ENCODE results near the gene OR6K2. TPM values are rescaled to one million over a fixed set of nuclear protein-coding genes. Genes with fewer than 3 reads are reported as not detected.
"Not testable (repeated sequence)": the region's sequence is repeated elsewhere in the genome, so short reads cannot be mapped to it uniquely, and the experiment has no call there.

Gene OR6K2
- total RNA-seq, 1 experiment from 2014 or later: not detected

DNA sequence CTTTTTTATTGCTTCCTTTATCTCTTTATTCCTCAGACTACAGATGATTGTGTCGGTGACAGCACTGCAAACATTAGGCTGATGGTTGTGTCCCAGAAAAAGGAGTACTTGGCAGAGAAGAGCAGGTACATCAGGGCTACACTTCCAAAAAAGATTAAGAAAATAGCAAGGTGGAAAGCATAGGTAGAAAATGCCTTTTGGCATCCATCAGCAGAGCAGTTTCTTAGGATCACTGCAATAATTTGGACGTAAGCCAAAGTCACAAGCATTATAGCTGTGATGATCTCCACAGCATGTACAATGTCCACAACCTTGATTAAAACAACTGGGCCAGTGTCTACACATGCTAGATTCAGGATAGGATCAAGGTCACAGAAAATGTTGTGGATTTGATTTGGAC, 5.9 kb downstream of the OR6K2 start:
- DNase-seq (ENCODE audit: low read depth in 1 of 2, low spot score in 2 of 2): no peak
- Histone ChIP-seq H3K27me3 (replicated peaks) (no peaks in the 10 kb centered on the region), H3K9me3 (replicated peaks) (no peaks in the 10 kb centered on the region), H3K36me3 (no peaks in the 10 kb centered on the region), H3K4me3 (no peak overlapping the region), H3K27ac (no peak overlapping the region), H3K4me1 (replicated peaks) (no peaks in the 10 kb centered on the region)

DNA sequence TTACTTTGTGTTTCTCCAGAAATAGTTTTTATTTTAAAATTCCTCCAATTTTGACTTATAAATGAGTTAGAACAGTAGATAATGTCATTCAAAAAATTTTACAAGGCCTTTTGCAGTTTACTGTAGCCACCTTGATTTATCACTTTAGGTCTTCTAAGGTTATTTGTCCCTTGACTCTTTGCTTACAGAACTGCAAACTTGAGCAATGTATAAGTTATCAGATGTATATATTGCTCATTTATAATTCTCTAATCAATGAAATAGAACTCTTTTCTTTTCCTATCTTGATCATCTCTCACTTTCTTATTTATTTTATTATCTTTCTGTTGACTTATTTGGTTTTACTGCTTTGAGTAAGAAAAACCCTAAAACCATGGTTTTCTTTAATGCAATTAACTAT, 8.1 kb downstream of the OR6K2 start:
- Histone ChIP-seq H3K9me3 (replicated peaks) (no peaks in the 10 kb centered on the region), H3K4me1 (replicated peaks) (no peaks in the 10 kb centered on the region), H3K27ac (no peak overlapping the region), H3K27me3 (replicated peaks) (no peaks in the 10 kb centered on the region), H3K36me3 (no peaks in the 10 kb centered on the region), H3K4me3 (no peak overlapping the region)
- DNase-seq (ENCODE audit: low read depth in 1 of 2, low spot score in 2 of 2): no peak

DNA sequence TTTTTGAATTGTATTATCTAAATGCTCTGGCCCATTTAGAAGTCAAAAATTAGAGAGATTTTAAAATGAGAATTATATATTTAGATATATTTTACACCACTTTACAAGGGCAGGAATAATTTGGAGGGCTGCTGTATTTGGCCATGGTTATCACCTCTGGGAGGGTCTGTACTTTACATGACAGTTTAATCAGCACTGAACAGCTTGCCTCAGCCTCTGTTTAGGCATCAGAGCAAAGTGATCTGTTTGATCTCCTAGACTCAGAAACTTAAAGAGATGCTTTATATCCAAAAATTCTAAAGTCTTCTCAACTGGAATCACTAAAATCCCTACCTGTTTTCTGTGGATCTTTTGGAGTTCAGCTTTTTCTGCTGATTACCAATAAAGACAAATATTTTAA, 8.5 kb downstream of the OR6K2 start:
- H3K4me3 ChIP-seq: no peak overlapping the region
- H3K9me3 ChIP-seq (replicated peaks): no peaks in the 10 kb centered on the region
- H3K27me3 ChIP-seq (replicated peaks): no peaks in the 10 kb centered on the region
- H3K4me1 ChIP-seq (replicated peaks): no peaks in the 10 kb centered on the region
- no peak for DNase-seq (ENCODE audit: low read depth in 1 of 2, low spot score in 2 of 2)
- H3K27ac ChIP-seq: no peak overlapping the region
- H3K36me3 ChIP-seq: no peaks in the 10 kb centered on the region

DNA sequence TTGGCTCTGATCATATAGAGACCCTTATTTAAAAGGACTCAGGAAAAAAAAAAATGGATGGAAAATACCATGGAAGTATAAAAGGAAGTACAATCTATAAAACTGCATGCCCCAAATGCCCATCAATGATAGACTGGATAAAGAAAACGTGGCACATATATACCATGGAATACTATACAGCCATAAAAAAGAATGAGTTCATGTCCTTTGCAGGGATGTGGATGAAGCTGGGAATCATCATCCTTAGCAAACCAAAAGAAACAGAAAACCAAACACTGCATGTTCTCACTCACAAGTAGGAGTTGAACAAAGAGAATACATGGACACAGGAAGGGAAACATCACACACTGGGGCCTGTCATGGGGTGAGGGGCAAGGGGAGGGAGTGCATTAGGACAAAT, 9.3 kb downstream of the OR6K2 start:
- H3K4me1 ChIP-seq (replicated peaks); H3K4me3 ChIP-seq; H3K27me3 ChIP-seq (replicated peaks); H3K36me3 ChIP-seq; DNase-seq (ENCODE audit: low read depth in 1 of 2, low spot score in 2 of 2); H3K9me3 ChIP-seq (replicated peaks); H3K27ac ChIP-seq: not testable (repeated sequence)

DNA sequence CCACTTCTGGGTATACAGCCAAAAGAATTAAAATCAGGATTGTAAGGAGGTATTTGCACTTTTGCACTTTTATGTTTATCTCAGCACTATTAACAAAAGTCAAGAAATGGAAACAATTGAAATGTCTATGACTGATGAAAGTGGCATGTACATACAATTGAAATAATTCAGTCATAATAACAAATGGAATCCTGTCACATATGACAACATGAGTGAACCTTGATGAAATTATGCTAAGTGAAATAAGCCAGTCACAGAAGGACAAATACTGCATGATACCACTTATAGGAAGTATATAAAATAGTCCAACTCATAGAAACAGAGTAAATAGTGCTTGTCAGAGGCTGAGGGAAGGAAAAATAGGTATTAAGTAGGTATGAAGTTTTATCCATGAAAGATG, 10.6 kb downstream of the OR6K2 start:
- no peak overlapping the region for H3K4me3 ChIP-seq
- H3K9me3 ChIP-seq (replicated peaks): no peaks in the 10 kb centered on the region
- H3K27me3 ChIP-seq (replicated peaks): no peaks in the 10 kb centered on the region
- H3K4me1 ChIP-seq (replicated peaks): no peaks in the 10 kb centered on the region
- no peak overlapping the region for H3K27ac ChIP-seq
- no peak for DNase-seq (ENCODE audit: low read depth in 1 of 2, low spot score in 2 of 2)
- no peaks in the 10 kb centered on the region for H3K36me3 ChIP-seq

DNA sequence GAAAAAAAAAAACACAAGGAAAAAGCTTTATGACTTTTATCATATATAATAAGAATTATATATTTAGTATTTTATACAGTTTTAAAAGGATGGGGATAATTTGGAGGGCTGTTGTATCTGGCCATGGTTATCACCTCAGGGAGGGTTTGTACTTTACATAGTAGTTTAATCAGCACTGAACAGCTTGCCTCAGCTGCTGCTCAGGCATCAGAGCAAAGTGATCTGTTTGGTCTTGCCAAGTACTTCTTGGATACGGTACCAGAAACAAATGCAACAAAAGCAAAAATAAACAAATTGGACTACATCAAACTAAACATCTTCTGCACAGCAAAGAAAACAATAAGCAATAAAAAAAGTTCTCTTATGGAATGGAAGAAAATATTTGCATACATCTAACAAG, 11.3 kb downstream of the OR6K2 start:
- no peaks in the 10 kb centered on the region for H3K4me1 ChIP-seq (replicated peaks)
- no peaks in the 10 kb centered on the region for H3K27me3 ChIP-seq (replicated peaks)
- no peak for DNase-seq (ENCODE audit: low read depth in 1 of 2, low spot score in 2 of 2)

DNA sequence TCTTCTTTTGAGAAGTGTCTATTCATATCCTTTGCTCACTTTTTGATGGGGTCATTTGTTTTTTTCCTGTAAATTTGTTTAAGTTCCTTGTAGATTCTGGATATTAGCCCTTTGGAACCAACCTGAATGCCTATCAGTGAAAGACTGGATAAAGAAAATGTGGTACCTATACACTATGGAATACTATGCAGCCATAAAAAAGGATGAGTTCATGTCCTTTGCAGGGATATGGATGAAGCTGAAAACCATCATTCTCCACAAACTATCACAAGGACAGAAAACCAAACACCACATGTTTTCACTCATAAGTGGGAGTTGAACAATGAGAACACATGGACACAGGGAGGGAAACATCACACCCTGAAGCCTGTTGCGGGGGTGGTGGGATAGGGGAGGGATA, 12.1 kb downstream of the OR6K2 start:
- not testable (repeated sequence) for H3K9me3 ChIP-seq (replicated peaks); H3K27me3 ChIP-seq (replicated peaks); H3K4me1 ChIP-seq (replicated peaks); H3K36me3 ChIP-seq; DNase-seq (ENCODE audit: low read depth in 1 of 2, low spot score in 2 of 2); H3K4me3 ChIP-seq; H3K27ac ChIP-seq

More for the DNA sequence above, 11.3 kb downstream of the OR6K2 start:
- H3K36me3 ChIP-seq: no peaks in the 10 kb centered on the region
- no peak overlapping the region for H3K27ac ChIP-seq
- no peak overlapping the region for H3K4me3 ChIP-seq
- no peaks in the 10 kb centered on the region for H3K9me3 ChIP-seq (replicated peaks)

DNA sequence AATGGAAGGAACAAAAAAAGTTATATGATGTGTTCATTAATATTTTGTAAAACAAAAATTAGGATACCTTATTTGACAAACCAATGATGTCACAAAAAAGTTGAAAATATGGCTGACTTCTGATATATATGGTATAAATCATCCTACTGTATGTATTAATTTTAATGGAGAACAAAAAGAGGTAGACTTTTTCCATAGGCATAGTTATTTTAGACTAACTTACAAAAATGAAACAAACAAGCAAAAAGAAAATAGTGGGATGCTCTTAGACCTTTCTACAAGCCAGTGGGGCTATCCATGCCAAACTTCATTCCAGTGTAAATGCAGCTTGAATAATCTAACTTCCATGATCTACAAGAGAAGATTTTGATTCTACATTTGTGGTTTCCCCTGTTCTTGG, 13.4 kb downstream of the OR6K2 start:
- Histone ChIP-seq H3K27me3 (replicated peaks) (no peaks in the 10 kb centered on the region), H3K4me3 (no peak overlapping the region), H3K36me3 (no peaks in the 10 kb centered on the region), H3K27ac (no peak overlapping the region), H3K9me3 (replicated peaks) (no peaks in the 10 kb centered on the region), H3K4me1 (replicated peaks) (no peaks in the 10 kb centered on the region)
- no peak for DNase-seq (ENCODE audit: low read depth in 1 of 2, low spot score in 2 of 2)

DNA sequence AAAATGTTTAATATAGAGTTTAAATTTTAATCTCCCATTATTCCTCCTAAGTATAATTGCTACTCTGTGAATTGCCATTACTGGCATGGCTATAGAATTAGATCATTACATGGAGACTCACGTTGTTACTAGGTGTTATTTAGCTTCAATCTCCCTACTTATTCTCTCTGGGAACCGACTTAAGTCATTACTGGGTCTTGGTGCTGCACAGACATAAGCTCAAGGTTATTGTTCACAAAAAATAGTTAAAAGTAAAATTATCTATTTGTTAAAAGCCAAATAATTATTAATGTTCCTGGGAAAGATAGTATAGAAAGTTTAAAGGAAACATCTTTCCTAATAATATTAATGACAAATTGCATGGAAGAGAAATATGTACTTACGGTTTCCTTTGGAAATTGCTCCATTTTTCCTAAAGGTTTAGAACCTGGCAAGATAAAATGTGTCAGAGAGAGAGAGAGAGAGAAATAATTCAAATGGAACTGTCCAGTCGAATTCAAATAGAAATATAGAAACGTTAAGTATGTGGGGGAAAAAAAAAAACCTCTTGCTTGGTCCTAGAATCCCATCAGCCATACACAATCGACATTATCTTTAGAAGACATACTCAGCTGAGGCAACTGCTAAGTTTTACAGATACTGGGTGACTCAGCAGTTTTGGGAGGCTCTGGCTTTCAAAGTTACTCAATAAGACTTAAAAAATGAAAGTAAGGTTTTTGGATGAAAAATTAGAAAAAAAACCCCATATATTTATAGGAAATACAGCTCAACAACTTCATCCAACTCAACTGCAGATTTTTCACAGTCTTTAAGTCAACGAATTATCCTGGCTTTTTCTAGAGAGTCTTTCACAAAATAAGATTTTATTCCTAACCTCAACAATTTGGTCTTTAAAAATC, 14.1 kb downstream of the OR6K2 start, which contains the start of gene SPTA1:
Gene SPTA1, minus strand, starts transcription at position 605 of the 899 bp plus-strand sequence. Its CDS starts 198 bp downstream, at position 407.
- Histone ChIP-seq H3K27ac (no peak within 1 kb of the TSS), H3K36me3 (no peaks in the 10 kb centered on the region), H3K4me3 (no peak within 1 kb of the TSS), H3K27me3 (replicated peaks) (no peaks in the 10 kb centered on the region), H3K9me3 (replicated peaks) (no peaks in the 10 kb centered on the region), H3K4me1 (replicated peaks) (no peaks in the 10 kb centered on the region)
- DNase-seq (ENCODE audit: low read depth in 1 of 2, low spot score in 2 of 2): no peak

DNA sequence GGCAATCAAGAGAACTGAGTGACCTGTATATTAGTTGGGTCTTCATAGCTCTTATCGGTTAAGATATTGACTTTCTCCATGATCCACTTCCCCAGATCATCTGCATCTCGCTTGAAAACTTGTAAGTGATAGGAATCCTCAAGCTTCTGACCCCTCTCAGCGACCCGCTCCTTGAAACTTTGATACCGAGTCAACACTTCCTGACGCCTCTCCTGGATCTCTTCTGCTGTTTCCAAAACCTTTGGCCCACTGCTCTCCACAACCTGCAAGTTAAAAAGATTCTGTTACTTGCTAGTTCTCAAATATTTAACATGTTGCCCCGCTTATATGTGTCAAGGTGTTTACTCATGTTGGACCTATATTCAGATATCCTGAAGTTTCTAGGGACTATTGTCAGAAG, 15.4 kb downstream of the OR6K2 start:
- Histone ChIP-seq H3K4me1 (replicated peaks) (no peaks in the 10 kb centered on the region), H3K27ac (no peak overlapping the region), H3K27me3 (replicated peaks) (no peaks in the 10 kb centered on the region), H3K9me3 (replicated peaks) (no peaks in the 10 kb centered on the region), H3K36me3 (no peaks in the 10 kb centered on the region), H3K4me3 (no peak overlapping the region)
- no peak for DNase-seq (ENCODE audit: low read depth in 1 of 2, low spot score in 2 of 2)

DNA sequence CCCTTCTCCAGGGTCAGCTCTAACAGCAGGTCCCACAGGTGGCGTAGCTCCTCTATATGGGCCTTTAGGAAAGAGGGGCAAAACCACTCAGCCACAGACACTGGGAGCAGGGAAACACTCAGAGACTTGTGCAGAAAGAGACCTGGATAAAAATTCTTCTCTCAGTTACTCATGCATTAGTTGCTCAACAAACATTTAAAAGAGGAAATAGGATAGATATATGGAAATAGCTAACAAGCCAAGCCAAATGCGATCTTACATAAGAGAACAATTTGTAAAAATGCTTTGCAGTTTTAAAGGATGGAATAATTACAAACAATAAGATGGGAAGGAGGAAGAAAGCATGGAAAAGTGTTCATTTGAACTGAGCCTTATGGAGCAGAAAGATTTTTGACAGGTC, 18.8 kb downstream of the OR6K2 start:
- DNase-seq (ENCODE audit: low read depth in 1 of 2, low spot score in 2 of 2): no peak
- Histone ChIP-seq H3K27ac (no peak overlapping the region), H3K4me3 (no peak overlapping the region), H3K9me3 (replicated peaks) (no peaks in the 10 kb centered on the region), H3K4me1 (replicated peaks) (no peaks in the 10 kb centered on the region), H3K27me3 (replicated peaks) (no peaks in the 10 kb centered on the region), H3K36me3 (no peaks in the 10 kb centered on the region)

DNA sequence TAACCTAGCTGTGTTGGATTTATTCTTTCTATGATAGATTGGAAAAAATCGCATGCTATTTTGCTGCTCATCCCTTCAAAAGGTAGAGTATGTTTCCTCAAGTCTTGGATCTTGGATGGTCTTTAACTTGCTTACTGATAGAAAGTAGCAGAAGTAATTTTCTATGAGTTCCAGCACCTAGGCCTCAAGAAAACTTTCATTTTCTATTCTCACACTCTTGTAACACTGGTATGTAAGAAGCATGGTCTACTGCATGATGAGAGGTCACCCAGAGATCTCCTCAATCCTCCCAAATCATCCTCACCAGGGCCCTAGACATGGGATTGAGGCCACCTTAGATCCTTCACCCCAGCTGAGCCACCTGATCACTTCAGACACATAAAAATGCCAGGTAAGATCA, 21.2 kb downstream of the OR6K2 start:
- H3K9me3 ChIP-seq (replicated peaks): no peaks in the 10 kb centered on the region
- H3K27ac ChIP-seq: no peak overlapping the region
- H3K4me1 ChIP-seq (replicated peaks): no peaks in the 10 kb centered on the region
- H3K36me3 ChIP-seq: no peaks in the 10 kb centered on the region
- H3K27me3 ChIP-seq (replicated peaks): no peaks in the 10 kb centered on the region
- DNase-seq (ENCODE audit: low read depth in 1 of 2, low spot score in 2 of 2): no peak
- no peak overlapping the region for H3K4me3 ChIP-seq

DNA sequence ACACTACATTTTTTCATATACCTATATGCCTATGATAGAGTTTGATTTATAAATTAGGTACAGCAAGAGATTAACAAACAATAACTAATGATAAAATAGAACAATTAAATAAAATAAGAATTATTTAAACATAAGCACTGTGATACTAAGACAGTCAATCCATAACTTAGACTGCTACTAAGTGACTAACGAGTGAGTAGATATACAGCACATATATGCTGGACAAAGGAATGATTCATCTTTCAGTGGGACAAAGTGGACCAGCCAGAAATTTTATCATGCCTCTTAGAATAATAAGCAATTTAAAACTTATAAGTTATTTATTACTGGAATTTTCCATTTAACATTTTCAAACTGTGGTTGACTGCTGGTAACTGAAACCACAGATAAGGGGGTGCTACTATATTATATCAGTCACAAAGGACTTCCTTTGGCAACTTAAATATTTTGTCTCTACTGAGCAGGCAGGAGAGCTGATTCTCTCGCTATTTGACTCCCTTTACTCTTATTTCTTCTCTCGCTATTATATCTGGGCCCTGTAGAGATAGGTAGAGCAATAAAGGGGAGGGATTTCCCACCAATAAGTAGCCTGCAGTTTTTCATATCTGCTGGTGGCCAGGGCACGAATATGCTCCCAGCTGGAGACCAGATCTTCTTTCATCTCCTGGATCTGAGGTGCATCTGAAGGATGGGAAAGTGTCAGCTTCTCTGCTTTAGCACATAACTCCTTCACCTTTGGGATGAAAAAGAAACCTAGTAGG, 24.7 kb downstream of the OR6K2 start:
- Histone ChIP-seq H3K9me3 (replicated peaks) (no peaks in the 10 kb centered on the region), H3K4me3 (no peak overlapping the region), H3K27ac (no peak overlapping the region), H3K27me3 (replicated peaks) (no peaks in the 10 kb centered on the region), H3K4me1 (replicated peaks) (no peaks in the 10 kb centered on the region), H3K36me3 (no peaks in the 10 kb centered on the region)
- no peak for DNase-seq (ENCODE audit: low read depth in 1 of 2, low spot score in 2 of 2)

DNA sequence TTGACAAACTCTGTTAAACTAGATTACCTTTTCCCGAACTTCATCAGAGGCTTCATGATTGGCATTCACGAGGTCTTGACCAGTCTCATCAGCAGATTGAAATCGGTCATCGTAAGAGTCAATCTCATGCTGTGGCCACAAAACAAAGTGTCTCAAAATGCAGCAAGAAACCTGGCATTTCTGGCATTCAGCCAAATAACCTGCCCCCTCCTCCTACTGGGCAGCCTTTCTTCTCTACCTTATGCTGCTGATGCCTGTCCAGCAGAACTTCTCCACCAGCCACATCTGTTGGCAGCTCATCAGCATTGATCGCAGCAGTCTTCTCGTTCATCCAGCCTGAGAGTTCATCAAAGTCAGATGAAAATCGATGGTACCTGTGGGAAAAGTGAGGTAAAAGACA, 26.1 kb downstream of the OR6K2 start:
- H3K27ac ChIP-seq: no peak overlapping the region
- H3K27me3 ChIP-seq (replicated peaks): no peaks in the 10 kb centered on the region
- no peak overlapping the region for H3K4me3 ChIP-seq
- no peak for DNase-seq (ENCODE audit: low read depth in 1 of 2, low spot score in 2 of 2)
- H3K4me1 ChIP-seq (replicated peaks): no peaks in the 10 kb centered on the region
- no peaks in the 10 kb centered on the region for H3K36me3 ChIP-seq
- 0 out of 2 replicates have a peak, but pooled peaks cover 2% of the 10 kb centered on the region for H3K9me3 ChIP-seq (replicated peaks)
